Posterior cingulate gyrus (tissue), 11 donors: ENCODE measurements around the gene RNF138.
"Not testable (repeated sequence)": the region's sequence is repeated elsewhere in the genome, so short reads cannot be mapped to it uniquely, and the experiment has no call there.

Experiments used
- DNase-seq, 10 donors: peaks; one replicate each; pipeline versions ENCODE4 v3.0.0 to v3.0.0-alpha.2; 2020 to 2021; ENCODE audit warnings: mixed read lengths in 3 of 10
- intact Hi-C: fragments of 100-400 bp; cut with DNase I; formaldehyde crosslinking; loops from one replicate; pipeline ENCODE4 v1.15.1; 2023

Gene RNF138

GRCh38 chr18:32158631-32159030 lies 67.0 kb downstream of the RNF138 start:
- DNase-seq: not testable (repeated sequence)
- intact Hi-C loops: loop anchor here (2.0 to 5.0 kb wide), 2 partner anchors 114 to 394 kb away; no protein-coding TSS in a partner anchor

GRCh38 chr18:32160547-32160946 lies 68.9 kb downstream of the RNF138 start:
- no peak for DNase-seq
- intact Hi-C loops: loop anchor here (10.0 kb wide), 1 partner anchor 314 kb away; the partner anchor contains the start of gene GAREM1

GRCh38 chr18:32167980-32168730 lies 76.5 kb downstream of the RNF138 start:
- no peak for DNase-seq
- intact Hi-C loops: loop anchor here (10.0 kb wide), 1 partner anchor 307 kb away; the partner anchor contains the start of gene GAREM1

DNA sequence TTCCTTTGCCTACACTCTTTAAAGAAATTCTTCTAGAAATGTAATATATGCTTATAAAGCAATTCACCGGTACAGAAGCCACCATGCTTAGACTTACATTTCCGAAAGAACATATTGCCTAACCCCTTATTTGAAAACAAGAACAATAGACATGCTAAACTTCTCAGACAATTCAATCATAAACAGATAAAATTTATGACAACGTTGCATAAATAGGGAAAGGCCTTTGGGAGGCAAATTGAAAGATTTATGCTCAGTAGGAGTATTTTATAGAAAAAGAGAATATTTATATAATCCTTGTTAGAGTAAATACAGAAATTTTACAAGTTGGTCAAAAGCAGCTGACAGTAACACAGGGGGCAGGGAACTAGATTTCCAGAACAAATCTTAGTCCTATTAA lies 82.0 kb downstream of the RNF138 start:
- no peak for DNase-seq
- intact Hi-C loops: no loop called here

DNA sequence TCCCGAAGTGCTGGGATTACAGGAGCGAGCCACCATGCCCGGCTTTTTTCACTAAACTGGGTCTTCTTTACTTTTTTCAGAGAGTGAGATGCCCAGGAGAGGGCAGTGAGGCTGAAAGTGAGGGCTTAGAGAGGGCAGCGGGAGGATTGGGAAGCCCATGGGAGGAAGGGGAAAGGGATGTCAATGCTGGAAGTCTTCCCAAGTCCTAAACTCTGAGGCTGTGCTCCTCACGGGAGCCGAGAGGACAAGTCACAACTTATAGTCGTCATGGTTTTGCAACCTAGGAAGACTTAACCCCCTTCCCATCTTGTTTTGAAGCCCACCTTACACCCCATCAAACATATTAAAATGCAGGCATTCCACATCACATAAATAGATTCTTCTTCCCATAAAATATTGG lies 83.0 kb downstream of the RNF138 start:
- intact Hi-C loops: no loop called here
- DNase-seq: peak in 1 of 10 donors; percentile 75

GRCh38 chr18:32175265-32175664 lies 83.6 kb downstream of the RNF138 start:
- intact Hi-C loops: no loop called here
- peak in 2 of 10 donors; percentile 17 to 39 for DNase-seq

DNA sequence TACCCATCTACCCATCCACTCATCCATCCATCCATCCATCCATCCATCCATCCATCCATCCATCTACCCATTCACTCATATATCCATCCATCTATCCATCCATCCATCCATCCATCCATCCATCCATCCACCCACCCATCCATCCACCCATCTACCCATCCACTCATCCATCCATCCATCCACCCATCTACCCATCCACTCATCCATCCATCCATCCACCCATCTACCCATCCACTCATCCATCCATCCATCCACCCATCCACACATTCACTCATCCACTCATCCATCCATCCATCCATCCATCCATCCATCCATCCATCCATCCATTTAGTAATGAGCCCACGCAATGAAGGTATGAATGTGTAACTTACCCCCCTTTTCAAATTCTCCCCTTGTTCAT lies 85.1 kb downstream of the RNF138 start:
- intact Hi-C loops, DNase-seq: not testable (repeated sequence)

GRCh38 chr18:32177530-32177929 lies 85.9 kb downstream of the RNF138 start:
- DNase-seq: peak in 1 of 10 donors; percentile 37
- intact Hi-C loops: no loop called here
